HG03520 (cell line): ENCODE data around the gene KRTAP22-2.

ENCODE experiments used
- ATAC-seq: cut with Tn5 transposase; IDR thresholded peaks from one replicate; pipeline ENCODE4 v1.9.1; 2021; ENCODE audit warnings: mild to moderate bottlenecking, moderate library complexity; ENCODE audit not compliant: unreplicated experiment

Gene KRTAP22-2

GRCh38 chr21:30590297-30590696 is at the start of gene KRTAP22-2:
KRTAP22-2 (minus strand) TSS chr21:30590397.
- ATAC-seq: no peak

GRCh38 chr21:30638686-30639085 is 48.5 kb upstream of the KRTAP22-2 start:
- no peak for ATAC-seq

GRCh38 chr21:30634906-30635305 is 44.7 kb upstream of the KRTAP22-2 start, which contains the start of gene KRTAP20-2:
KRTAP20-2 (plus strand) TSS chr21:30635206; CDS start chr21:30635264, 58 bp downstream.
- no peak for ATAC-seq

GRCh38 chr21:30629200-30629599 is 39.0 kb upstream of the KRTAP22-2 start:
- no peak for ATAC-seq

GRCh38 chr21:30628109-30628508 is 37.9 kb upstream of the KRTAP22-2 start:
- ATAC-seq: no peak

GRCh38 chr21:30625449-30626165 is 35.4 kb upstream of the KRTAP22-2 start:
- no peak for ATAC-seq

GRCh38 chr21:30623362-30623761 is 33.2 kb upstream of the KRTAP22-2 start:
- no peak for ATAC-seq

- ATAC-seq: no peak
Observed at GRCh38 chr21:30620522-30620921, 30.3 kb upstream of the KRTAP22-2 start, which contains the start of gene KRTAP20-4. KRTAP20-4 (plus strand) TSS chr21:30620627.

GRCh38 chr21:30620080-30620479 is 29.9 kb upstream of the KRTAP22-2 start:
- no peak for ATAC-seq

GRCh38 chr21:30616125-30616524 is 25.9 kb upstream of the KRTAP22-2 start, which contains the start of gene KRTAP20-1:
KRTAP20-1 (plus strand) TSS chr21:30616425; CDS start chr21:30616455, 30 bp downstream.
- no peak for ATAC-seq

GRCh38 chr21:30615199-30615598 is 25.0 kb upstream of the KRTAP22-2 start:
- ATAC-seq: no peak

GRCh38 chr21:30613836-30614235 is 23.6 kb upstream of the KRTAP22-2 start, which contains the start of gene KRTAP6-1:
KRTAP6-1 (minus strand) TSS chr21:30613930; CDS start chr21:30613904, 26 bp downstream.
- ATAC-seq: no peak

- ATAC-seq: no peak
Observed at GRCh38 chr21:30612132-30612531, 21.9 kb upstream of the KRTAP22-2 start.

GRCh38 chr21:30605968-30606367 is 15.8 kb upstream of the KRTAP22-2 start:
- ATAC-seq: no peak

- no peak for ATAC-seq
Observed at GRCh38 chr21:30600787-30601186, 10.6 kb upstream of the KRTAP22-2 start, which contains the start of gene KRTAP22-1. KRTAP22-1 (plus strand) TSS chr21:30601087.

- no peak for ATAC-seq
Observed at GRCh38 chr21:30598802-30599201, 8.6 kb upstream of the KRTAP22-2 start, which contains the start of gene KRTAP6-2. KRTAP6-2 (minus strand) TSS chr21:30598902; CDS start chr21:30598874, 28 bp downstream.

GRCh38 chr21:30592140-30592539 is 1.9 kb upstream of the KRTAP22-2 start, which contains the start of gene KRTAP6-3:
KRTAP6-3 (plus strand) TSS chr21:30592440; CDS start chr21:30592446, 6 bp downstream.
- ATAC-seq: no peak

- ATAC-seq: no peak
Observed at GRCh38 chr21:30582870-30583269, 7.3 kb downstream of the KRTAP22-2 start.

GRCh38 chr21:30580132-30580531 is 10.1 kb downstream of the KRTAP22-2 start:
- ATAC-seq: no peak

- no peak for ATAC-seq
Observed at GRCh38 chr21:30579346-30579745, 10.9 kb downstream of the KRTAP22-2 start.

- no peak for ATAC-seq
Observed at GRCh38 chr21:30577766-30578165, 12.4 kb downstream of the KRTAP22-2 start.

- no peak for ATAC-seq
Observed at GRCh38 chr21:30567617-30568016, 22.6 kb downstream of the KRTAP22-2 start.
